SK-N-SH treated with all-trans-retinoic acid at 6 μM for 48 hours (cell line): ENCODE measurements around the gene SHROOM1.

Experiments
- ARNTL ChIP-seq: fragments of 450-650 bp; formaldehyde crosslinking; IDR thresholded peaks from 2 replicates; pipeline ENCODE4 v1.5.0; 2020; ENCODE audit warnings: low read depth, mild to moderate bottlenecking, moderate library complexity, borderline replicate concordance
- CREB5 ChIP-seq: fragments of 250-450 bp; sonication (Bioruptor Pico); IDR thresholded peaks from 2 replicates; pipeline ENCODE4 v1.5.1; 2020; ENCODE audit warnings: low read depth, mild to moderate bottlenecking, moderate library complexity
- CSDC2 ChIP-seq: fragments of 250-450 bp; sonication (Bioruptor Pico); IDR thresholded peaks from 2 replicates; pipeline ENCODE4 v1.5.0; 2020; ENCODE audit warnings: mild to moderate bottlenecking, moderate library complexity
- CSRNP3 ChIP-seq: fragments of 250-450 bp; sonication (Bioruptor Pico); IDR thresholded peaks from 2 replicates; pipeline ENCODE4 v1.5.1; 2021; ENCODE audit warnings: mild to moderate bottlenecking, moderate library complexity
- GLIS3 ChIP-seq: fragments of 250-450 bp; sonication (Bioruptor Pico); IDR thresholded peaks from 2 replicates; pipeline ENCODE4 v1.5.0; 2020; ENCODE audit warnings: mild to moderate bottlenecking, moderate library complexity
- ISL1 ChIP-seq: fragments of 250-450 bp; sonication (Bioruptor Pico); IDR thresholded peaks from 2 replicates; pipeline ENCODE4 v2.1.2; 2022; ENCODE audit warnings: mild to moderate bottlenecking, moderate library complexity
- PATZ1 ChIP-seq: fragments of 250-450 bp; sonication (Bioruptor Pico); IDR thresholded peaks from 2 replicates; pipeline ENCODE4 v1.8.0; 2020; ENCODE audit warnings: mild to moderate bottlenecking, moderate library complexity, borderline replicate concordance
- POU6F1 ChIP-seq: fragments of 250-450 bp; sonication (Bioruptor Pico); IDR thresholded peaks from 2 replicates; pipeline ENCODE4 v1.8.0; 2021; ENCODE audit warnings: low read depth, mild to moderate bottlenecking, moderate library complexity, borderline replicate concordance
- TCF4 ChIP-seq: fragments of 250-450 bp; sonication (Bioruptor Pico); IDR thresholded peaks from 2 replicates; pipeline ENCODE4 v1.8.0; 2021; ENCODE audit warnings: mild to moderate bottlenecking, moderate library complexity, borderline replicate concordance
- TOX ChIP-seq: fragments of 250-450 bp; sonication (Bioruptor Pico); IDR thresholded peaks from 2 replicates; pipeline ENCODE4 v1.8.0; 2021; ENCODE audit warnings: mild to moderate bottlenecking, moderate library complexity, borderline replicate concordance
- ZFP3 ChIP-seq: fragments of 250-450 bp; sonication (Bioruptor Pico); IDR thresholded peaks from 2 replicates; pipeline ENCODE4 v1.5.0; 2020; ENCODE audit warnings: mild to moderate bottlenecking, moderate library complexity
- ZFP30 ChIP-seq: fragments of 450-650 bp; formaldehyde crosslinking; IDR thresholded peaks from 2 replicates; pipeline ENCODE4 v1.5.0; 2022; ENCODE audit warnings: mild to moderate bottlenecking, moderate library complexity

DNA sequence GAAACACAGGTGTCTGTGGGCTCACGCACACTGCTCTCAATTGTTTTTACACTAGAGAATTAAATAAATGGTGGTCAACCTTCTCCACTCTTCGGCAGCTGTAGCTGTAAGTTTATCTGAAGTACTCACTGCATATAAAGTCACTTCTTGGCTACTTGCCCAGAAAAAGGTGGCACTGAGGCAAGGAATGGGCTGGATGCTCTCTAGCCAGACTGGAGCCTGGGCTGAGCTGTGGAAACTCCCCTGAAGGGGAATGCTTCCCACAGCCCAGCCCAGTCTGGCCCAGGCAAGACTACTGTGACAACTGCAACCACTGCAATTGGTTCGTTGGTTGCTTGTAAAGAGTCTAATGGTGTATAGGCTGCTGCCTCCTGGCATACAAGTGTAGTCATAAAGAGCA is 47.5 kb upstream of the SHROOM1 start:
- TF ChIP-seq CREB5 (CRISPR knock-in tag) (no peak), CSRNP3 (CRISPR knock-in tag) (no peak), TOX (CRISPR knock-in tag) (no peak), TCF4 (CRISPR knock-in tag) (no peak), ZFP30 (CRISPR knock-in tag) (no peak), GLIS3 (no peak), PATZ1 (CRISPR knock-in tag) (no peak), ZFP3 (CRISPR knock-in tag) (no peak), POU6F1 (CRISPR knock-in tag) (no peak), ARNTL (CRISPR knock-in tag) (no peak), CSDC2 (CRISPR knock-in tag) (no peak), ISL1 (CRISPR knock-in tag) (no peak)
